ENCODE data around the gene TTC33. TPM values are rescaled to one million over a fixed set of nuclear protein-coding genes. Genes with fewer than 3 reads are reported as not detected.

TTC33 gene, protein sequence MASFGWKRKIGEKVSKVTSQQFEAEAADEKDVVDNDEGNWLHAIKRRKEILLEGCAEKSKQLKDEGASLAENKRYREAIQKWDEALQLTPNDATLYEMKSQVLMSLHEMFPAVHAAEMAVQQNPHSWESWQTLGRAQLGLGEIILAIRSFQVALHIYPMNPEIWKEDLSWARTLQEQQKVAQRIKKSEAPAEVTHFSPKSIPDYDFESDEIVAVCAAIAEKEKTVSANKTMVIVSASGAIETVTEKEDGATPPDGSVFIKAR
- total RNA-seq, result 13.9 and 18.5 TPM in 2 replicates

GRCh38 chr5:40755407-40756365 is at the start of gene TTC33:
TTC33 (minus strand) TSS chr5:40755961; CDS start chr5:40747018, 8,943 bp downstream.

GRCh38 chr5:40798012-40798800 is 42.4 kb upstream of the TTC33 start, which contains the start of gene PRKAA1:
PRKAA1 (minus strand) TSS chr5:40798374; CDS start chr5:40798189, 185 bp downstream.

DNA sequence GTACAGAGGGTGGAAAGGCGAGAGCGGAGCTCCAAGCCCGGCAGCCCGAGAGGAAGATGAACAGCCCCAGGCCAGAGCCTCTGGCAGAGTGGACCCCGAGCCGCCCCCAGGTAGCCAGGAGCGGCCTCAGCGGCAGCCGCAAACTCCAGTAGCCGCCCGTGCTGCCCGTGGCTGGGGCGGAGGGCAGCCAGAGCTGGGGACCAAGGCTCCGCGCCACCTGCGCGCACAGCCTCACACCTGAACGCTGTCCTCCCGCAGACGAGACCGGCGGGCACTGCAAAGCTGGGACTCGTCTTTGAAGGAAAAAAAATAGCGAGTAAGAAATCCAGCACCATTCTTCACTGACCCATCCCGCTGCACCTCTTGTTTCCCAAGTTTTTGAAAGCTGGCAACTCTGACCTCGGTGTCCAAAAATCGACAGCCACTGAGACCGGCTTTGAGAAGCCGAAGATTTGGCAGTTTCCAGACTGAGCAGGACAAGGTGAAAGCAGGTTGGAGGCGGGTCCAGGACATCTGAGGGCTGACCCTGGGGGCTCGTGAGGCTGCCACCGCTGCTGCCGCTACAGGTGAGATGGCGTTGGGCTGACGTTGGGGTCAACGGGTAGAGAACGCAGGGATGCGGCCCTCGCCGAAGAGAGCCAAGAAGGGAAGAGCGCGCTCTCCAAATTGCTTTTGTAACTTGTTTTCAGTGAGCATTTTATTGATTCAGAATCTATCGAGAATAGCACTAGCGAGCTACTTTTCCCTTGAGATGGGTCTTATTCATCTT is 75.7 kb downstream of the TTC33 start, which contains the start of gene PTGER4:
Gene PTGER4, plus strand, starts transcription at position 3 of the 769 bp plus-strand sequence. CDS start 1,079 bp downstream, outside the sequence.

Other genes with a start within 250 kb of the TTC33 start
- 10.3 and 23.3 TPM in 2 replicates for gene PTGER4, start 76.0 kb downstream of the TTC33 start, total RNA-seq
- 111 and 163 TPM in 2 replicates for gene PRKAA1, start 42.4 kb upstream of the TTC33 start, total RNA-seq
- gene RPL37, start 79.3 kb upstream of the TTC33 start, total RNA-seq, result 393 and 958 TPM in 2 replicates
- 18.7 and 24.0 TPM in 2 replicates for gene CARD6, start 85.4 kb upstream of the TTC33 start, total RNA-seq
- gene C7, start 153.5 kb upstream of the TTC33 start, total RNA-seq, result 0.15 and 0.83 TPM in 2 replicates

Data from smooth muscle cell of trachea (primary cell).